Measurements from ENCODE around the gene ZSCAN2. TPM values are rescaled to one million over a fixed set of nuclear protein-coding genes. Genes with fewer than 3 reads are reported as not detected.

ZSCAN2 gene
- total RNA-seq, 2 donors from 2014 or later: 9.8 to 12.6 TPM

GRCh38 chr15:84653584-84653909, 52.7 kb downstream of the ZSCAN2 start:
- Mint-ChIP-seq H3K4me1 (ENCODE audit: low read depth) (peaks cover 57% of the 10 kb centered on the region), H3K4me3 (peak overlapping the region; percentile 97 to 99), H3K27ac (peak overlapping the region; percentile 93), H3K27me3 (ENCODE audit: low read depth) (no peaks in the 10 kb centered on the region), H3K9me3 (no peaks in the 10 kb centered on the region), H3K36me3 (ENCODE audit: insufficient read depth in 2 of 2) (peaks cover 8 to 18% of the 10 kb centered on the region in 2 donors)
- DNase-seq (no peak), ATAC-seq (replicated peaks in 1 of 2) (no peak)

GRCh38 chr15:84653910-84654688, 53.3 kb downstream of the ZSCAN2 start, which contains the start of gene WDR73:
Gene WDR73 (minus strand): TSS chr15:84654283. CDS start chr15:84654274, 9 bp downstream.
- H3K9me3 Mint-ChIP-seq: no peaks in the 10 kb centered on the region
- H3K4me1 Mint-ChIP-seq (ENCODE audit: low read depth): peaks cover 60% of the 10 kb centered on the region
- H3K4me3 Mint-ChIP-seq: peak within 1 kb of the TSS; percentile 97 to 99
- peak within 1 kb of the TSS; percentile 93 for H3K27ac Mint-ChIP-seq
- H3K27me3 Mint-ChIP-seq (ENCODE audit: low read depth): no peaks in the 10 kb centered on the region
- DNase-seq (peak; percentile 97 to 98), ATAC-seq (replicated peaks in 1 of 2) (peak; percentile 84)
- H3K36me3 Mint-ChIP-seq (ENCODE audit: insufficient read depth in 2 of 2): peaks cover 7 to 16% of the 10 kb centered on the region in 2 donors

- peak; percentile 80 to 84 for DNase-seq
- H3K27me3 Mint-ChIP-seq (ENCODE audit: low read depth): no peaks in the 10 kb centered on the region
- H3K4me3 Mint-ChIP-seq: peak overlapping the region; percentile 97 to 99
- peak overlapping the region; percentile 78 for H3K27ac Mint-ChIP-seq
- peak; percentile 63 for ATAC-seq (replicated peaks in 1 of 2)
- peaks cover 6 to 15% of the 10 kb centered on the region in 2 donors for H3K36me3 Mint-ChIP-seq (ENCODE audit: insufficient read depth in 2 of 2)
- H3K4me1 Mint-ChIP-seq (ENCODE audit: low read depth): peaks cover 66% of the 10 kb centered on the region
- no peaks in the 10 kb centered on the region for H3K9me3 Mint-ChIP-seq
These were observed 54.1 kb downstream of the ZSCAN2 start for GRCh38 chr15:84654689-84655453.

- H3K27ac Mint-ChIP-seq: no peak overlapping the region
These were observed 56.2 kb downstream of the ZSCAN2 start for GRCh38 chr15:84656972-84657371.

GRCh38 chr15:84657748-84658079, 56.9 kb downstream of the ZSCAN2 start:
- ATAC-seq (replicated peaks in 1 of 2) (no peak), DNase-seq (no peak)
- H3K4me3 Mint-ChIP-seq: peak overlapping the region; percentile 75 to 81
- no peak overlapping the region for H3K27ac Mint-ChIP-seq
- no peaks in the 10 kb centered on the region for H3K9me3 Mint-ChIP-seq
- peaks cover 57% of the 10 kb centered on the region for H3K4me1 Mint-ChIP-seq (ENCODE audit: low read depth)
- no peaks in the 10 kb centered on the region for H3K36me3 Mint-ChIP-seq (ENCODE audit: insufficient read depth in 2 of 2)
- H3K27me3 Mint-ChIP-seq (ENCODE audit: low read depth): no peaks in the 10 kb centered on the region

More at GRCh38 chr15:84656972-84657371, 56.2 kb downstream of the ZSCAN2 start:
- no peak for DNase-seq
- Mint-ChIP-seq H3K4me3 (peak overlapping the region; percentile 75 to 81), H3K4me1 (ENCODE audit: low read depth) (peaks cover 64% of the 10 kb centered on the region), H3K36me3 (ENCODE audit: insufficient read depth in 2 of 2) (peaks cover 2 to 3% of the 10 kb centered on the region in 2 donors), H3K9me3 (no peaks in the 10 kb centered on the region), H3K27me3 (ENCODE audit: low read depth) (no peaks in the 10 kb centered on the region)
- ATAC-seq (replicated peaks in 1 of 2): no peak

- peak; percentile 87 to 89 for DNase-seq
- H3K4me3 Mint-ChIP-seq: peak within 1 kb of the TSS; percentile 81
These were observed 57.4 kb downstream of the ZSCAN2 start, which contains the start of gene NMB for GRCh38 chr15:84658080-84658787. Gene NMB (minus strand): TSS chr15:84658199. CDS start chr15:84658152, 47 bp downstream.

GRCh38 chr15:84658788-84659411, 58.1 kb downstream of the ZSCAN2 start:
- Mint-ChIP-seq H3K36me3 (ENCODE audit: insufficient read depth in 2 of 2) (no peaks in the 10 kb centered on the region), H3K27ac (peak overlapping the region; percentile 85), H3K4me1 (ENCODE audit: low read depth) (peaks cover 45% of the 10 kb centered on the region), H3K9me3 (no peaks in the 10 kb centered on the region), H3K27me3 (ENCODE audit: low read depth) (no peaks in the 10 kb centered on the region), H3K4me3 (peak overlapping the region; percentile 79 to 81)
- no peak for ATAC-seq (replicated peaks in 1 of 2)
- no peak for DNase-seq

More at GRCh38 chr15:84658080-84658787, 57.4 kb downstream of the ZSCAN2 start, which contains the start of gene NMB:
- H3K27ac Mint-ChIP-seq: peak within 1 kb of the TSS; percentile 85
- peaks cover 52% of the 10 kb centered on the region for H3K4me1 Mint-ChIP-seq (ENCODE audit: low read depth)
- ATAC-seq (replicated peaks in 1 of 2): peak; percentile 77 to 78
- no peaks in the 10 kb centered on the region for H3K27me3 Mint-ChIP-seq (ENCODE audit: low read depth)
- no peaks in the 10 kb centered on the region for H3K9me3 Mint-ChIP-seq
- no peaks in the 10 kb centered on the region for H3K36me3 Mint-ChIP-seq (ENCODE audit: insufficient read depth in 2 of 2)

- DNase-seq (no peak), ATAC-seq (replicated peaks in 1 of 2) (no peak)
- peak overlapping the region; percentile 42 for H3K27ac Mint-ChIP-seq
- H3K4me1 Mint-ChIP-seq (ENCODE audit: low read depth): peaks cover 40% of the 10 kb centered on the region
- peak overlapping the region in 1 of 2 donors; percentile 31 for H3K4me3 Mint-ChIP-seq
- peaks cover 0 to 3% of the 10 kb centered on the region in 2 donors for H3K36me3 Mint-ChIP-seq (ENCODE audit: insufficient read depth in 2 of 2)
- H3K9me3 Mint-ChIP-seq: no peaks in the 10 kb centered on the region
- H3K27me3 Mint-ChIP-seq (ENCODE audit: low read depth): no peaks in the 10 kb centered on the region
These were observed 59.3 kb downstream of the ZSCAN2 start for GRCh38 chr15:84659904-84660781.

GRCh38 chr15:84661001-84661400, 60.2 kb downstream of the ZSCAN2 start:
- Mint-ChIP-seq H3K27me3 (ENCODE audit: low read depth) (no peaks in the 10 kb centered on the region), H3K4me3 (no peak overlapping the region), H3K4me1 (ENCODE audit: low read depth) (peaks cover 31% of the 10 kb centered on the region), H3K27ac (no peak overlapping the region), H3K9me3 (no peaks in the 10 kb centered on the region), H3K36me3 (ENCODE audit: insufficient read depth in 2 of 2) (peaks cover 0 to 3% of the 10 kb centered on the region in 2 donors)
- DNase-seq (no peak), ATAC-seq (replicated peaks in 1 of 2) (no peak)

GRCh38 chr15:84666373-84666772, 65.6 kb downstream of the ZSCAN2 start:
- H3K27ac Mint-ChIP-seq: peak overlapping the region; percentile 21
- H3K4me3 Mint-ChIP-seq: peak overlapping the region in 1 of 2 donors; percentile 37
- H3K4me1 Mint-ChIP-seq (ENCODE audit: low read depth): peaks cover 45% of the 10 kb centered on the region
- H3K27me3 Mint-ChIP-seq (ENCODE audit: low read depth): no peaks in the 10 kb centered on the region
- DNase-seq (no peak), ATAC-seq (replicated peaks in 1 of 2) (peak in 1 of 2 donors; percentile 12)
- peaks cover 14 to 16% of the 10 kb centered on the region in 2 donors for H3K36me3 Mint-ChIP-seq (ENCODE audit: insufficient read depth in 2 of 2)
- no peaks in the 10 kb centered on the region for H3K9me3 Mint-ChIP-seq

GRCh38 chr15:84668221-84668982, 67.6 kb downstream of the ZSCAN2 start:
- ATAC-seq (replicated peaks in 1 of 2) (no peak), DNase-seq (no peak)
- Mint-ChIP-seq H3K27ac (peak overlapping the region; percentile 89), H3K4me3 (peak overlapping the region in 1 of 2 donors; percentile 37), H3K9me3 (no peaks in the 10 kb centered on the region), H3K36me3 (ENCODE audit: insufficient read depth in 2 of 2) (peaks cover 15 to 17% of the 10 kb centered on the region in 2 donors), H3K27me3 (ENCODE audit: low read depth) (no peaks in the 10 kb centered on the region), H3K4me1 (ENCODE audit: low read depth) (peaks cover 55% of the 10 kb centered on the region)

Measured in activated T-cell treated with anti-CD3 and anti-CD28 coated beads, Interleukin-2, amount 50 U/mL, for 72 hours (primary cell).